HepG2 (cell line): ENCODE measurements around the gene MYO1G. TPM values are rescaled to one million over a fixed set of nuclear protein-coding genes. Genes with fewer than 3 reads are reported as not detected.

ENCODE experiments used
- HHEX ChIP-seq: IDR thresholded peaks from 2 replicates; pipeline ENCODE4 v1.6.1; 2016; ENCODE audit warnings: control low read depth
- POGZ ChIP-seq: sonication (generic); formaldehyde crosslinking; IDR thresholded peaks from 2 replicates; pipeline ENCODE4 v1.4.0; 2020; ENCODE audit warnings: mild to moderate bottlenecking, missing genetic modification reagents
- SNAPC4 ChIP-seq: sonication (generic); formaldehyde crosslinking; IDR thresholded peaks from 2 replicates; pipeline ENCODE4 v1.4.0; 2020; ENCODE audit warnings: mild to moderate bottlenecking, missing genetic modification reagents
- TEAD2 ChIP-seq: sonication (generic); formaldehyde crosslinking; IDR thresholded peaks from 2 replicates; pipeline ENCODE4 v1.9.0; 2021; ENCODE audit warnings: missing genetic modification reagents
- ZNF142 ChIP-seq: sonication (generic); formaldehyde crosslinking; IDR thresholded peaks from 2 replicates; pipeline ENCODE4 v1.4.0; 2020; ENCODE audit warnings: missing genetic modification reagents
- ZNF646 ChIP-seq: sonication (generic); formaldehyde crosslinking; IDR thresholded peaks from 2 replicates; pipeline ENCODE4 v1.9.0; 2021; ENCODE audit warnings: mild to moderate bottlenecking, missing genetic modification reagents
- polyA plus RNA-seq, 8 experiments: library from polyadenylated mRNA; depleted of rRNA in 3 of 8; stranded (reverse) in 7 of 8; unstranded in 1 of 8; fragments of >200 nt; fragmentation: Illumina TruSeq in 4 of 8; extraction: Trizol in 4 of 8; gene quantifications; 2 replicates each; pipeline versions ENCODE4 v1.2.1 to v1.2.3, GENCODE V29; 2011 to 2016; ENCODE audit warnings: low read depth in 4 of 8, missing spikeins in 1 of 8, mixed read lengths in 1 of 8; ENCODE audit not compliant: insufficient read depth in 1 of 8
- total RNA-seq, 5 experiments: library from RNA; depleted of rRNA; stranded (reverse); fragments of >200 nt; fragmentation: Illumina TruSeq; extraction: Trizol; gene quantifications; 2 replicates each; pipeline ENCODE4 v1.2.3, GENCODE V29; 2016; ENCODE audit warnings: low read depth in 1 of 5

The MYO1G gene
- total and polyA plus RNA-seq, 2 of the 13 experiments (the other 11 are each of a cell fraction or from before 2014, with no cell fraction given): 0.29 to 1.1 TPM

GRCh38 chr7:44984478-44984758, 5.6 kb upstream of the MYO1G start (continued):
- TF ChIP-seq SNAPC4 (CRISPR knock-in tag) (no peak), ZNF142 (no peak), POGZ (CRISPR knock-in tag) (no peak), ZNF646 (CRISPR knock-in tag) (no peak), HHEX (CRISPR knock-in tag) (no peak), TEAD2 (CRISPR knock-in tag) (no peak)
